AG04450 (cell line): ENCODE results near the gene GHRH. TPM values are rescaled to one million over a fixed set of nuclear protein-coding genes. Genes with fewer than 3 reads are reported as not detected.

Experiments used
- CTCF ChIA-PET: fragments of 300-600, 350-600 bp; formaldehyde crosslinking; extraction: SDS; loops from one replicate; lab custom pipeline; 2022; ENCODE audit warnings: antibody characterized with exemption, inconsistent platforms; lab: Charles Lee
- POLR2A ChIA-PET: fragments of 350-600 bp; formaldehyde crosslinking; extraction: SDS; loops from one replicate; lab custom pipeline; 2021; ENCODE audit warnings: antibody characterized with exemption, inconsistent platforms; lab: Yijun Ruan, JAX
- DNase-seq: peaks from one replicate; pipeline ENCODE4 v3.0.0-alpha.2; 2011; ENCODE audit warnings: low read depth, low spot score
- H3K27ac ChIP-seq: one replicate; pipeline ENCODE4 v1.5.1; 2012; ENCODE audit warnings: low read depth, low read length, control low read depth
- H3K27me3 ChIP-seq: one replicate; pipeline ENCODE4 v1.6.0; 2012; ENCODE audit warnings: low read length; ENCODE audit not compliant: control insufficient read depth, insufficient read depth
- H3K4me3 ChIP-seq: 2 replicates; pipeline ENCODE4 v1.5.1; 2011; ENCODE audit warnings: mild to moderate bottlenecking, low read depth, low read length, control low read depth
- H3K9me3 ChIP-seq: 2 replicates; pipeline ENCODE4 v1.5.1; 2012; ENCODE audit warnings: low read length; ENCODE audit not compliant: control insufficient read depth, insufficient read depth
- CTCF ChIP-seq: IDR thresholded peaks from 2 replicates; pipeline ENCODE4 v1.5.1; 2011; ENCODE audit warnings: low read depth, low read length, control low read depth, inconsistent platforms
- polyA plus RNA-seq: library from polyadenylated mRNA; depleted of rRNA; stranded (reverse); fragments of >200 nt; gene quantifications from 2 replicates; pipeline ENCODE4 v1.2.3, GENCODE V29; 2011

GHRH gene
- polyA plus RNA-seq, 1 experiment: not detected

GRCh38 chr20:37257988-37258387 lies 3.6 kb downstream of the GHRH start:
- H3K27me3 ChIP-seq: peaks cover 45% of the 10 kb centered on the region
- ChIA-PET CTCF (no interaction called here), POLR2A (no interaction called here)
- no peak overlapping the region for H3K27ac ChIP-seq
- H3K4me3 ChIP-seq: no peak overlapping the region
- DNase-seq: no peak
- no peaks in the 10 kb centered on the region for H3K9me3 ChIP-seq
- TF ChIP-seq CTCF: no peak

- Histone ChIP-seq H3K27ac (no peak overlapping the region), H3K27me3 (peaks cover 45% of the 10 kb centered on the region), H3K9me3 (no peaks in the 10 kb centered on the region), H3K4me3 (no peak overlapping the region)
- no peak for TF ChIP-seq CTCF
- POLR2A ChIA-PET: no interaction called here
- CTCF ChIA-PET: interaction anchor here (1.4 kb wide), 1 partner anchor 62 kb away, joined by 3 read pairs; no protein-coding TSS in a partner anchor
- no peak for DNase-seq
These were observed 4.1 kb downstream of the GHRH start for GRCh38 chr20:37257530-37257929.

GRCh38 chr20:37256286-37256685 lies 5.3 kb downstream of the GHRH start:
- H3K27me3 ChIP-seq: peaks cover 39% of the 10 kb centered on the region
- no peak for DNase-seq
- CTCF ChIA-PET: interaction anchor here (1.4 to 1.5 kb wide), 2 partner anchors 61 kb away, joined by 3 to 6 read pairs; no protein-coding TSS in a partner anchor
- H3K27ac ChIP-seq: no peak overlapping the region
- TF ChIP-seq CTCF: no peak
- H3K9me3 ChIP-seq: no peaks in the 10 kb centered on the region
- no peak overlapping the region for H3K4me3 ChIP-seq
- POLR2A ChIA-PET: no interaction called here

- CTCF ChIA-PET: interaction anchor here (1.5 kb wide), 2 partner anchors 15 to 59 kb away, joined by 5 to 6 read pairs; no protein-coding TSS in a partner anchor
- POLR2A ChIA-PET: no interaction called here
These were observed 7.3 kb downstream of the GHRH start for GRCh38 chr20:37254114-37254878.

More at GRCh38 chr20:37254114-37254878, 7.3 kb downstream of the GHRH start:
- no peaks in the 10 kb centered on the region for H3K9me3 ChIP-seq
- no peak for TF ChIP-seq CTCF
- H3K27me3 ChIP-seq: peaks cover 27% of the 10 kb centered on the region
- H3K4me3 ChIP-seq: no peak overlapping the region
- no peak overlapping the region for H3K27ac ChIP-seq
- DNase-seq: no peak
